IMR-90 (cell line): ENCODE data around the gene BTC. TPM values are rescaled to one million over a fixed set of nuclear protein-coding genes. Genes with fewer than 3 reads are reported as not detected.

Experiments used
- ATAC-seq: fragments of 200-7000 bp; cut with Tn5 transposase; 2 replicates; pipeline ENCODE4 v1.9.1; 2020; ENCODE audit warnings: low read depth, mild to moderate bottlenecking, moderate library complexity
- BruUV-seq: library from RNA; stranded (reverse); fragments of 400-500 nt; replicated peaks from 2 replicates; lab custom pipeline; 2021; lab: Mats Ljungman, UMichigan
- CTCF ChIA-PET: fragments of 300-600 bp; formaldehyde crosslinking; extraction: SDS; loops from one replicate; lab custom pipeline; 2021; ENCODE audit warnings: antibody characterized with exemption; lab: Yijun Ruan, JAX
- POLR2A ChIA-PET: fragments of 300-600 bp; sonication (Branson Sonifier 250); formaldehyde crosslinking; loops from one replicate; lab custom pipeline; 2022; ENCODE audit warnings: antibody characterized with exemption; ENCODE audit not compliant: unreplicated experiment; lab: Charles Lee
- DNase-seq: peaks from one replicate; pipeline ENCODE4 v3.0.0; 2013
- H2AFZ ChIP-seq: replicated peaks from 2 replicates; pipeline ENCODE3; 2013; ENCODE audit warnings: low read length, mild to moderate bottlenecking; ENCODE audit not compliant: poor library complexity
- H2AK5ac ChIP-seq: 2 replicates; pipeline ENCODE4 v1.6.1; 2013; ENCODE audit warnings: low read depth, low read length, inconsistent platforms
- H2AK9ac ChIP-seq: replicated peaks from 2 replicates; pipeline ENCODE3; 2013; ENCODE audit warnings: mild to moderate bottlenecking, low read depth, low read length, moderate library complexity; ENCODE audit not compliant: poor library complexity
- H2BK120ac ChIP-seq: 2 replicates; pipeline ENCODE4 v1.6.1; 2013; ENCODE audit warnings: low read depth, low read length, inconsistent platforms
- H2BK15ac ChIP-seq: 3 replicates; pipeline ENCODE4 v1.6.1; 2013; ENCODE audit warnings: low read depth, low read length, inconsistent platforms
- H2BK20ac ChIP-seq: 2 replicates; pipeline ENCODE4 v1.6.1; 2013; ENCODE audit warnings: low read depth, mild to moderate bottlenecking, inconsistent platforms, low read length, moderate library complexity
- H2BK5ac ChIP-seq: 2 replicates; pipeline ENCODE4 v1.6.1; 2013; ENCODE audit warnings: mild to moderate bottlenecking, low read depth, low read length, inconsistent platforms; ENCODE audit not compliant: poor library complexity, severe bottlenecking
- H3K14ac ChIP-seq: replicated peaks from 2 replicates; pipeline ENCODE4 v1.6.1; 2013; ENCODE audit warnings: low read depth, low read length, inconsistent platforms
- H3K18ac ChIP-seq: 2 replicates; pipeline ENCODE4 v1.6.1; 2013; ENCODE audit warnings: low read depth, low read length, control low read depth
- H3K23ac ChIP-seq: 2 replicates; pipeline ENCODE4 v1.6.1; 2013; ENCODE audit warnings: low read depth, low read length, inconsistent platforms
- H3K27ac ChIP-seq: 2 replicates; pipeline ENCODE4 v1.5.1; 2013; ENCODE audit warnings: mild to moderate bottlenecking, control low read depth, low read length; ENCODE audit not compliant: insufficient read depth
- H3K27me3 ChIP-seq: 2 replicates; pipeline ENCODE4 v1.6.1; 2013; ENCODE audit warnings: low read length; ENCODE audit not compliant: control insufficient read depth, insufficient read depth
- H3K36me3 ChIP-seq: 2 replicates; pipeline ENCODE4 v1.6.1; 2013; ENCODE audit warnings: low read length, mixed read lengths; ENCODE audit not compliant: control insufficient read depth, insufficient read depth
- H3K4ac ChIP-seq: 2 replicates; pipeline ENCODE4 v1.6.1; 2013; ENCODE audit warnings: low read depth, low read length, inconsistent platforms
- H3K4me1 ChIP-seq: 2 replicates; pipeline ENCODE4 v1.6.1; 2013; ENCODE audit warnings: low read length, mixed read lengths; ENCODE audit not compliant: control insufficient read depth, insufficient read depth
- H3K4me2 ChIP-seq: 2 replicates; pipeline ENCODE4 v1.6.1; 2013; ENCODE audit warnings: low read depth, mild to moderate bottlenecking, control low read depth, low read length, moderate library complexity
- H3K4me3 ChIP-seq: 2 replicates; pipeline ENCODE4 v1.5.1; 2013; ENCODE audit warnings: low read depth, mild to moderate bottlenecking, control low read depth, low read length, moderate library complexity; ENCODE audit not compliant: insufficient read depth
- H3K56ac ChIP-seq: 2 replicates; pipeline ENCODE4 v1.6.1; 2013; ENCODE audit warnings: low read length, inconsistent platforms; ENCODE audit not compliant: insufficient read depth; ENCODE audit errors: extremely low read depth
- H3K79me1 ChIP-seq, 2 experiments: 2 replicates each; pipeline ENCODE4 v1.6.1; 2013; ENCODE audit warnings: low read length in 2 of 2, inconsistent platforms in 1 of 2, low read depth in 1 of 2
- H3K9ac ChIP-seq: 2 replicates; pipeline ENCODE4 v1.6.1; 2013; ENCODE audit warnings: low read depth, low read length, control low read depth
- H3K9me1 ChIP-seq: 2 replicates; pipeline ENCODE4 v1.6.1; 2013; ENCODE audit warnings: low read length, inconsistent platforms; ENCODE audit not compliant: insufficient read depth
- H3K9me3 ChIP-seq: 2 replicates; pipeline ENCODE4 v1.6.1; 2013; ENCODE audit warnings: low read length; ENCODE audit not compliant: control insufficient read depth, insufficient read depth
- H4K20me1 ChIP-seq: 2 replicates; pipeline ENCODE4 v1.6.1; 2013; ENCODE audit warnings: low read length, inconsistent platforms; ENCODE audit not compliant: insufficient read depth
- H4K5ac ChIP-seq: 2 replicates; pipeline ENCODE4 v1.6.1; 2013; ENCODE audit warnings: mild to moderate bottlenecking, low read depth, low read length, control low read depth
- H4K8ac ChIP-seq, 2 experiments: 2 replicates each; pipeline ENCODE4 v1.6.1; 2013; ENCODE audit warnings: low read depth in 2 of 2, low read length in 2 of 2, control low read depth in 1 of 2, inconsistent platforms in 1 of 2
- H4K91ac ChIP-seq: 2 replicates; pipeline ENCODE4 v1.6.1; 2013; ENCODE audit warnings: low read depth, low read length, inconsistent platforms; ENCODE audit not compliant: insufficient read depth
- BHLHE40 ChIP-seq: fragments of 150-350 bp; IDR thresholded peaks from 2 replicates; pipeline ENCODE4 v1.6.1; 2016; ENCODE audit warnings: mild to moderate bottlenecking, low read depth, low read length
- CEBPB ChIP-seq: IDR thresholded peaks from 2 replicates; pipeline ENCODE4 v1.6.1; 2012; ENCODE audit warnings: low read depth, low read length, improper control_type of control experiment
- CHD1 ChIP-seq: IDR thresholded peaks from 2 replicates; pipeline ENCODE4 v1.6.1; 2012; ENCODE audit warnings: low read depth, low read length, improper control_type of control experiment
- CTCF ChIP-seq: conservative IDR thresholded peaks from 2 replicates; pipeline ENCODE4 v1.5.1; 2012; ENCODE audit warnings: mild to moderate bottlenecking, low read depth, low read length, improper control_type of control experiment
- ELK1 ChIP-seq: fragments of 150-350 bp; IDR thresholded peaks from 2 replicates; pipeline ENCODE4 v1.6.1; 2016; ENCODE audit warnings: low read depth, mild to moderate bottlenecking, low read length, moderate library complexity, borderline replicate concordance
- FOS ChIP-seq: fragments of 150-350 bp; IDR thresholded peaks from 2 replicates; pipeline ENCODE4 v1.6.1; 2016; ENCODE audit warnings: low read depth, low read length
- MAFK ChIP-seq: IDR thresholded peaks from 2 replicates; pipeline ENCODE4 v1.6.1; 2012; ENCODE audit warnings: low read depth, low read length, improper control_type of control experiment
- MAZ ChIP-seq: IDR thresholded peaks from 2 replicates; pipeline ENCODE4 v1.6.1; 2012; ENCODE audit warnings: low read depth, mild to moderate bottlenecking, low read length, improper control_type of control experiment, moderate library complexity, borderline replicate concordance
- MXI1 ChIP-seq: IDR thresholded peaks from 2 replicates; pipeline ENCODE4 v1.6.1; 2012; ENCODE audit warnings: low read depth, mild to moderate bottlenecking, low read length, moderate library complexity, borderline replicate concordance
- NFE2L2 ChIP-seq: fragments of 150-350 bp; IDR thresholded peaks from 2 replicates; pipeline ENCODE4 v1.6.1; 2016; ENCODE audit warnings: low read depth, mild to moderate bottlenecking, low read length
- POLR2A ChIP-seq: IDR thresholded peaks from 2 replicates; pipeline ENCODE4 v1.6.1; 2012; ENCODE audit warnings: mild to moderate bottlenecking, low read depth, low read length
- RAD21 ChIP-seq: IDR thresholded peaks from 2 replicates; pipeline ENCODE4 v1.6.1; 2012; ENCODE audit warnings: low read length, improper control_type of control experiment
- RCOR1 ChIP-seq: IDR thresholded peaks from 2 replicates; pipeline ENCODE4 v1.6.1; 2012; ENCODE audit warnings: mild to moderate bottlenecking, low read length, improper control_type of control experiment; ENCODE audit not compliant: insufficient replicate concordance
- RFX5 ChIP-seq: IDR thresholded peaks from 2 replicates; pipeline ENCODE4 v1.8.0; 2012; ENCODE audit warnings: low read depth, mild to moderate bottlenecking, low read length, moderate library complexity
- SMC3 ChIP-seq: fragments of 150-350 bp; IDR thresholded peaks from 2 replicates; pipeline ENCODE4 v1.6.1; 2016; ENCODE audit warnings: low read depth, mild to moderate bottlenecking, antibody characterized with exemption, low read length, moderate library complexity
- USF2 ChIP-seq: fragments of 150-350 bp; IDR thresholded peaks from 2 replicates; pipeline ENCODE4 v1.6.1; 2017; ENCODE audit warnings: mild to moderate bottlenecking, antibody characterized with exemption, low read length, low read depth
- WGBS, 2 experiments: methylation state at CpG; one replicate each; pipeline versions ENCODE4 v1.1.5 to v1.1.7; 2013; ENCODE audit warnings: missing lambda C conversion rate in 2 of 2; ENCODE audit not compliant: insufficient read length in 1 of 2; ENCODE audit errors: extremely low coverage in 2 of 2; 5-methylcytosine and 5-hydroxymethylcytosine counted together
- dilution Hi-C: fragments of 300-500 bp; cut with HindIII; formaldehyde crosslinking; loops from one replicate; pipeline ENCODE4 v1.14.3; 2018; ENCODE audit warnings: low sequenced_read_pairs; ENCODE audit not compliant: unreplicated experiment
- in situ Hi-C: fragments of 300-500 bp; cut with MboI; formaldehyde crosslinking; loops from 3 replicates; pipeline ENCODE4 v1.14.3; 2019; ENCODE audit warnings: low sequenced_read_pairs, inconsistent platforms, mixed read lengths
- intact Hi-C: fragments of 100-400 bp; cut with micrococcal nuclease; formaldehyde crosslinking; loops from 2 replicates; pipeline ENCODE4 v1.10.0; 2022
- polyA plus RNA-seq, 3 experiments: library from polyadenylated mRNA; depleted of rRNA; stranded (reverse); fragments of >200 nt; gene quantifications; 2 replicates each; pipeline ENCODE4 v1.2.3, GENCODE V29; 2012; ENCODE audit warnings: low replicate concordance in 1 of 3
- total RNA-seq: library from RNA; depleted of rRNA; stranded (reverse); fragments of >200 nt; gene quantifications from 2 replicates; pipeline ENCODE4 v1.2.3, GENCODE V29; 2012

Gene BTC
- total and polyA plus RNA-seq, 2 of the 4 experiments (the other 2 are of a cell fraction), result not detected

GRCh38 chr4:74822603-74823002 is 28.3 kb upstream of the BTC start:
- H3K4ac ChIP-seq, result no peak overlapping the region
- no peak overlapping the region for H3K4me3 ChIP-seq
- no peak overlapping the region for H2BK15ac ChIP-seq
- POLR2A ChIA-PET, result no interaction called here
- H2AFZ ChIP-seq, result no peak overlapping the region
- no peak for ATAC-seq
- H3K79me1 ChIP-seq, result no peaks in the 10 kb centered on the region
- H3K27ac ChIP-seq, result no peak overlapping the region
- no peak overlapping the region for H2AK9ac ChIP-seq
- no peaks in the 10 kb centered on the region for H4K20me1 ChIP-seq
- no peaks in the 10 kb centered on the region for H3K4me1 ChIP-seq
- H2BK20ac ChIP-seq, result no peak overlapping the region
- no CpG with 5 or more reads among the region's 2 CpGs for WGBS, 2 experiments
- no peak overlapping the region for H3K56ac ChIP-seq
- H3K23ac ChIP-seq, result no peak overlapping the region
- no peak overlapping the region for H2BK5ac ChIP-seq
- H2BK120ac ChIP-seq, result no peak overlapping the region
- CTCF ChIA-PET, result no interaction called here
- intact Hi-C loops (no loop called here), dilution Hi-C loops (no loop called here), in situ Hi-C loops (no loop called here)
- no peak overlapping the region for H4K8ac ChIP-seq
- H3K9me3 ChIP-seq, result no peaks in the 10 kb centered on the region
- H3K18ac ChIP-seq, result no peak overlapping the region
- no peak overlapping the region for H3K4me2 ChIP-seq
- H3K9ac ChIP-seq, result no peak overlapping the region
- no TSS peak for BruUV-seq
- H4K91ac ChIP-seq, result no peak overlapping the region
- H4K5ac ChIP-seq, result no peak overlapping the region
- no peak overlapping the region for H3K14ac ChIP-seq
- H3K9me1 ChIP-seq, result no peaks in the 10 kb centered on the region
- H2AK5ac ChIP-seq, result no peak overlapping the region
- TF ChIP-seq MXI1, result no peak
- no peak for TF ChIP-seq POLR2A
- no peak for TF ChIP-seq ELK1
- TF ChIP-seq CEBPB, result no peak
- TF ChIP-seq RAD21, result no peak
- TF ChIP-seq MAFK, result no peak
- TF ChIP-seq SMC3, result no peak
- TF ChIP-seq RFX5, result no peak
- no peak for TF ChIP-seq USF2
- no peak for TF ChIP-seq BHLHE40
- TF ChIP-seq CTCF, result no peak
- TF ChIP-seq RCOR1, result no peak
- no peak for TF ChIP-seq FOS
- TF ChIP-seq CHD1, result no peak
- no peak for TF ChIP-seq NFE2L2
- TF ChIP-seq MAZ, result no peak
- no peak for DNase-seq
- no peaks in the 10 kb centered on the region; the same call in 1 of the 2 replicates for H3K27me3 ChIP-seq
- H3K36me3 ChIP-seq, result no peaks in the 10 kb centered on the region
